Endodermal cell (in vitro differentiated cells): ENCODE results near the gene UCHL5. TPM values are rescaled to one million over a fixed set of nuclear protein-coding genes. Genes with fewer than 3 reads are reported as not detected.

ENCODE experiments used
- DNase-seq: peaks from one replicate; pipeline ENCODE4 v3.0.0-alpha.2; 2017
- H3K27ac ChIP-seq: 2 replicates; pipeline ENCODE4 v1.5.1; 2013; ENCODE audit warnings: mild to moderate bottlenecking, low read depth, low read length, moderate library complexity
- H3K27me3 ChIP-seq: 2 replicates; pipeline ENCODE4 v1.6.1; 2013; ENCODE audit warnings: mild to moderate bottlenecking, low read length, moderate library complexity; ENCODE audit not compliant: insufficient read depth, control insufficient read depth, poor library complexity, severe bottlenecking
- H3K36me3 ChIP-seq: 2 replicates; pipeline ENCODE4 v1.7.0; 2013; ENCODE audit warnings: mild to moderate bottlenecking, low read length, moderate library complexity; ENCODE audit not compliant: control insufficient read depth, insufficient read depth
- H3K4me1 ChIP-seq: one replicate; pipeline ENCODE4 v1.7.0; 2013; ENCODE audit warnings: low read length; ENCODE audit not compliant: control insufficient read depth, insufficient read depth
- H3K4me3 ChIP-seq: 2 replicates; pipeline ENCODE4 v1.5.1; 2013; ENCODE audit warnings: mild to moderate bottlenecking, low read length, moderate library complexity
- H3K9ac ChIP-seq: 2 replicates; pipeline ENCODE4 v1.6.1; 2013; ENCODE audit warnings: mild to moderate bottlenecking, low read length, moderate library complexity; ENCODE audit not compliant: poor library complexity, severe bottlenecking; ENCODE audit errors: extremely low read depth
- H3K9me3 ChIP-seq: 2 replicates; pipeline ENCODE4 v1.6.1; 2013; ENCODE audit warnings: mild to moderate bottlenecking, low read length, moderate library complexity; ENCODE audit not compliant: control insufficient read depth
- H3K27ac Mint-ChIP-seq: 2 replicates; pipeline ENCODE4 v1.8.0; 2020; ENCODE audit warnings: mixed read lengths
- H3K27me3 Mint-ChIP-seq: 2 replicates; pipeline ENCODE4 v1.8.0; 2021; ENCODE audit warnings: mild to moderate bottlenecking, mixed read lengths; ENCODE audit not compliant: insufficient read depth
- H3K36me3 Mint-ChIP-seq: 2 replicates; pipeline ENCODE4 v1.8.0; 2020; ENCODE audit warnings: low read depth, mixed read lengths
- H3K4me1 Mint-ChIP-seq: 2 replicates; pipeline ENCODE4 v1.8.0; 2020; ENCODE audit warnings: mixed read lengths
- H3K4me3 Mint-ChIP-seq: 2 replicates; pipeline ENCODE4 v1.8.0; 2020; ENCODE audit warnings: mild to moderate bottlenecking, moderate library complexity, mixed read lengths
- H3K9me3 Mint-ChIP-seq: 2 replicates; pipeline ENCODE4 v1.8.0; 2020; ENCODE audit warnings: mild to moderate bottlenecking, mixed read lengths
- CTCF ChIP-seq: fragments of 200-600 bp; sonication (generic); conservative IDR thresholded peaks from 2 replicates; pipeline ENCODE4 v1.5.0; 2021; ENCODE audit warnings: antibody characterized with exemption, mild to moderate bottlenecking
- WGBS, 2 experiments: methylation state at CpG; one replicate each; pipeline versions ENCODE4 v1.1.5 to v1.1.7; 2013; ENCODE audit warnings: missing lambda C conversion rate in 2 of 2, mixed read lengths in 1 of 2; ENCODE audit not compliant: insufficient coverage in 1 of 2, insufficient read length in 1 of 2; 5-methylcytosine and 5-hydroxymethylcytosine counted together
- total RNA-seq, 2 donors: library from RNA; stranded (reverse); fragmentation: NEBNext Ultra II Directional in 1 of 2; extraction: Animal tissue kit (Norgen Biotek cat#: 25700) in 1 of 2; gene quantifications; 2 replicates in 1 of 2; 3 replicates in 1 of 2; pipeline ENCODE4 v1.2.1, GENCODE V29; 2021

The UCHL5 gene
- total RNA-seq, 2 donors from 2014 or later, result 33.0 to 40.6 TPM

DNA sequence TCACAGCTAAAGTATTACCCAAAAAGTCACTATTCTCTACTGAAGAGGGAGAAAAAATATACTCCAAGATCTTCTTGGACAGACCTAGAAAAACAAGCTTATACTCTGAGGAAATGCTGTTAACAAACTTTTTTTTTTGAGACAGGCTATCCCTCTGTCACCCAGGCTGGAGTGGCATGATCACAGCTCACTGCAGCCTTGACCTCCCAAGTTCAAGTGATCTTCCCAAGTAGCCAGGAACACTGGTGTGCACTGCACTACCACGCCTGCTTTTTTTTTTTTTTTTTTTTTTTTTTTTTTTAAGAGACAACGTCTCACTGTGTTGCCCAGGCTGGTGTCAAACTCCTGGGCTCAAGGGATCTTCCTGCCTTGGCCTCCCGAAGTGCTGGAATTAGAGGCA lies 28.7 kb upstream of the UCHL5 start:
- Mint-ChIP-seq H3K27ac (no peak overlapping the region), H3K36me3 (peaks cover 34% of the 10 kb centered on the region), H3K4me3 (no peak overlapping the region), H3K9me3 (no peaks in the 10 kb centered on the region), H3K27me3 (no peaks in the 10 kb centered on the region), H3K4me1 (peaks cover 15% of the 10 kb centered on the region)
- 86% methylated on average over 3 of the region's 3 CpGs; no CpG with 5 or more reads in 1 of the 2 experiments for WGBS, 2 experiments
- Histone ChIP-seq H3K4me3 (no peak overlapping the region), H3K4me1 (no peaks in the 10 kb centered on the region), H3K27me3 (no peaks in the 10 kb centered on the region), H3K36me3 (peaks cover 46% of the 10 kb centered on the region), H3K27ac (no peak overlapping the region), H3K9ac (no peak overlapping the region), H3K9me3 (no peaks in the 10 kb centered on the region)
- no peak for DNase-seq
- TF ChIP-seq CTCF, result no peak

DNA sequence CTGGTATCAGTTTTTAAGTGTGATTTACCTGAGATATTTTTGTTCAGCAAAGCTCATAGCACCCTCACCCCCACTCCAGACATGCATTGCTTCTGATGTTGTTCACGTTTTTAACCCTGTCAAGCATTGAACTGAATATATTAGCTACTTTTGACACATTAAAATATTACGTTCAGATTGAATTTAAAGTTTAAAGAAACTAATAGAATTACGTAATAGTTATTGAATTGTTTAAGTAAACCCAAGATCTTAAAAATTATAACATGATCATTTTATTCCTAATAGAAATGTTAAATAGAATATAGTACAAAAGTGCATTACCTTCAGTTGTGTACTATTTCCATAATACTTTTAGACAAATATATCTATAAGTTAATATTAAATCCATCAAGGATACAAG lies 27.2 kb upstream of the UCHL5 start:
- no peaks in the 10 kb centered on the region for H3K9me3 Mint-ChIP-seq
- 73% methylated on average over 1 of the region's 3 CpGs; no CpG with 5 or more reads in 1 of the 2 experiments for WGBS, 2 experiments
- H3K27ac ChIP-seq, result no peak overlapping the region
- no peak for TF ChIP-seq CTCF
- H3K36me3 Mint-ChIP-seq, result peaks cover 42% of the 10 kb centered on the region
- no peaks in the 10 kb centered on the region for H3K27me3 Mint-ChIP-seq
- H3K4me3 Mint-ChIP-seq, result no peak overlapping the region
- peaks cover 20% of the 10 kb centered on the region for H3K4me1 Mint-ChIP-seq
- no peak overlapping the region for H3K27ac Mint-ChIP-seq
- H3K27me3 ChIP-seq, result no peaks in the 10 kb centered on the region
- no peaks in the 10 kb centered on the region for H3K9me3 ChIP-seq
- H3K4me1 ChIP-seq, result peaks cover 5% of the 10 kb centered on the region
- no peak overlapping the region for H3K4me3 ChIP-seq
- no peak overlapping the region for H3K9ac ChIP-seq
- peaks cover 53% of the 10 kb centered on the region for H3K36me3 ChIP-seq
- DNase-seq, result no peak

DNA sequence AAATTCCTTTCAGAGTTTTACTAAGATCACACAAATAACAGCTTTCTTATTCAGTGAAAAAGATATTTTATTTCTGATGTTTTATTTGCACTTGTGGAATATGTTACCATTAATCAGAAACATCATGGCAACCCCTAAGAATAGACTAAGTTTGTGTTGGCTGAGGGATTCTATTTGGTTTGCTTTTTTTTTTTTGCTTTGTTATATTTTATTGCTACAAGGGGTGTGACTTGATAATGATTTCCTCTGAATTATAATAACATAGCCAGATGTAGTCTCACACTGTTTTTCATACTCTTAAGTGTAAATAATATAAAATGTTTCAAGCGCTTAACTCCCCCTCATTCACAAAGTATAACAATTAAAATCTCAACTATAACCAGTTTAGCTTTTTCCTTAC lies 26.1 kb upstream of the UCHL5 start:
- Histone ChIP-seq H3K36me3 (peaks cover 51% of the 10 kb centered on the region), H3K4me1 (peaks cover 5% of the 10 kb centered on the region), H3K27ac (no peak overlapping the region), H3K4me3 (no peak overlapping the region), H3K27me3 (no peaks in the 10 kb centered on the region), H3K9me3 (peaks cover 4% of the 10 kb centered on the region), H3K9ac (no peak overlapping the region)
- H3K4me3 Mint-ChIP-seq, result no peak overlapping the region
- H3K9me3 Mint-ChIP-seq, result no peaks in the 10 kb centered on the region
- no peak for TF ChIP-seq CTCF
- H3K27ac Mint-ChIP-seq, result no peak overlapping the region
- 100% methylated on average over 1 of the region's 1 CpG; no CpG with 5 or more reads in 1 of the 2 experiments for WGBS, 2 experiments
- no peaks in the 10 kb centered on the region for H3K27me3 Mint-ChIP-seq
- H3K36me3 Mint-ChIP-seq, result peaks cover 46% of the 10 kb centered on the region
- H3K4me1 Mint-ChIP-seq, result peaks cover 20% of the 10 kb centered on the region
- DNase-seq, result no peak
